ENCODE results near the gene CUL7. TPM values are rescaled to one million over a fixed set of nuclear protein-coding genes. Genes with fewer than 3 reads are reported as not detected.

CUL7 gene
- total and polyA plus RNA-seq, 2 of the 8 experiments (the other 6 are each of a cell fraction or from before 2014, with no cell fraction given), result 10.8 to 15.0 TPM

DNA sequence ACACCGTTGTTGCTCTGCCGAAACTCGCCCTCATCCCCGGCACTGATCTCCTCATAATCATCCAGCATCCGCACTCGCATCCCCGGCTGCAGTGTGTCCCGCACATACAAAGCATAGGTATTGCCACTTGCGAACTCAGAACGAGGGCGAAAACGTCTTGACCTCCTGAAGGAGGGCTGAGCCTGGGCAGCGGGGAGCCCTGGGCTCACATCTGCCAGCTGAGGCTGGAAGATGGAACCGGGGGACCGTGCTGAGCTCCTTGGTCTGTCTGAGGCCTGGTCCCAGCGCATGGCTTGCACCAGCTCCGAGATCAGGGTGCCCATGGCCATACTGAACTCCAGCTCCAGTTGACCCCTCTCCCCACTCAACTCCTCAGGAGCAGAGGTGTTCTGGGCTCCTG is 2.7 kb downstream of the CUL7 start:
- Histone ChIP-seq H3K79me1 (ENCODE audit: low read depth, low read length) (peaks cover 5% of the 10 kb centered on the region), H4K91ac (replicated peaks; ENCODE audit: insufficient read length, low read length) (no peak overlapping the region), H4K20me1 (replicated peaks in 1 of 2; ENCODE audit: control insufficient read depth in 1 of 2, insufficient read depth in 2 of 2, low read length in 2 of 2) (peaks cover 3 to 4% of the 10 kb centered on the region in 2 experiments), H3K56ac (replicated peaks; ENCODE audit: insufficient read length, low read depth, low read length) (no peak overlapping the region), H4K5ac (ENCODE audit: insufficient read length, low read depth, low read length) (no peak overlapping the region), H2BK120ac (replicated peaks; ENCODE audit: low read depth, low read length) (no peak overlapping the region), H3K9ac (replicated peaks in 1 of 4; ENCODE audit: extremely low read depth in 1 of 4, low read depth in 3 of 4, low read length in 3 of 4) (no peak overlapping the region), H3K23me2 (ENCODE audit: low read depth, low read length) (peaks cover 7% of the 10 kb centered on the region), H4K8ac (ENCODE audit: extremely low read depth, insufficient read depth, low read length) (no peak overlapping the region), H2BK5ac (ENCODE audit: low read depth, low read length) (no peak overlapping the region), H2AK5ac (ENCODE audit: low read depth, low read length) (no peak overlapping the region), H3K4ac (replicated peaks; ENCODE audit: insufficient read length, low read depth, low read length) (no peak overlapping the region), H2BK15ac (ENCODE audit: low read length) (no peak overlapping the region), H3K14ac (ENCODE audit: insufficient read length) (no peak overlapping the region), H3K23ac (ENCODE audit: insufficient read length) (no peak overlapping the region), H3K9me3 (ENCODE audit: insufficient read depth in 2 of 2, low read depth in 1 of 2, low read length in 1 of 2) (no peaks in the 10 kb centered on the region), H3K4me2 (ENCODE audit: insufficient read depth in 1 of 2, low read depth in 2 of 2, low read length in 2 of 2) (no peak overlapping the region), H3K79me2 (ENCODE audit: control insufficient read depth in 1 of 2, insufficient read depth in 2 of 2, low read length in 2 of 2) (no peaks in the 10 kb centered on the region), H3K4me1 (replicated peaks in 1 of 4; ENCODE audit: control insufficient read depth in 3 of 4, insufficient read depth in 4 of 4, low read length in 3 of 4) (peaks cover 0 to 10% (median 5%) of the 10 kb centered on the region in 4 experiments; a peak in 4 of 7 replicates), H3K4me3 (ENCODE audit: extremely low read depth in 1 of 4, insufficient read depth in 2 of 4, low read depth in 3 of 4, low read length in 4 of 4) (no peak overlapping the region), H3K36me3 (ENCODE audit: control insufficient read depth in 2 of 4, insufficient read depth in 4 of 4, low read length in 3 of 4) (peaks cover 5 to 34% (median 15%) of the 10 kb centered on the region in 4 experiments; a peak in 7 of 8 replicates), H3K18ac (ENCODE audit: extremely low read depth, low read length) (no peak overlapping the region), H3K27me3 (replicated peaks in 1 of 4; ENCODE audit: control insufficient read depth in 3 of 4, extremely low read depth in 1 of 4, insufficient read depth in 3 of 4, low read length in 3 of 4) (no peaks in the 10 kb centered on the region), H2BK20ac (ENCODE audit: low read length) (no peak overlapping the region), H2BK12ac (ENCODE audit: low read depth, low read length) (no peak overlapping the region), H2AFZ (ENCODE audit: low read length) (no peak overlapping the region), H3K27ac (ENCODE audit: low read depth, low read length) (no peak overlapping the region)
- POLR2A ChIA-PET (ENCODE audit: partially characterized antibody), result interaction anchor here (1.3 to 29.7 kb wide), 4 partner anchors 9 to 39 kb away, joined by 3 to 584 read pairs (median 10); partner anchors contain the start of genes KLC4, KLHDC3, MEA1 and MRPL2
- DNase-seq (ENCODE audit: low read depth in 1 of 2, low spot score in 2 of 2) (no peak), FAIRE-seq (no peak)
- CTCF ChIA-PET (ENCODE audit: partially characterized antibody), result interaction anchor here (0.8 to 1.8 kb wide), 5 partner anchors 10 to 79 kb away, joined by 3 to 6 read pairs (median 5); no protein-coding TSS in a partner anchor
- 92% methylated on average over 16 of the region's 17 CpGs; no CpG with 5 or more reads in 1 of the 2 experiments for WGBS, 2 experiments (ENCODE audit: extremely low coverage in 1 of 2, insufficient coverage in 1 of 2, insufficient read length in 1 of 2, insufficient replicate concordance in 2 of 2, low coverage in 1 of 2, low lambda C conversion rate in 2 of 2, missing lambda C conversion rate in 1 of 2)
- TF ChIP-seq BACH1 (IDR thresholded peaks at IDR 0.05; ENCODE audit: low read length) (no peak), SAP30 (IDR thresholded peaks at IDR 0.05; ENCODE audit: insufficient read depth, insufficient replicate concordance, low read length) (no peak), RNF2 (IDR thresholded peaks at IDR 0.05; ENCODE audit: borderline replicate concordance, low read depth, low read length, missing control alignments, poor library complexity, severe bottlenecking) (no peak), KDM4A (IDR thresholded peaks at IDR 0.05; ENCODE audit: low read depth, low read length, severe bottlenecking) (no peak), POLR2A (IDR thresholded peaks at IDR 0.05; ENCODE audit: control extremely low read depth in 1 of 2, low read depth in 2 of 2, low read length in 2 of 2) (no peak), PHF8 (conservative IDR thresholded peaks at IDR 0.05; ENCODE audit: low read depth, low read length) (no peak), TAF1 (IDR thresholded peaks at IDR 0.05; ENCODE audit: low read depth, low read length) (no peak), GTF2F1 (IDR thresholded peaks at IDR 0.05; ENCODE audit: borderline replicate concordance, low read depth, low read length) (no peak), ZNF274 (IDR thresholded peaks at IDR 0.05; ENCODE audit: borderline replicate concordance, extremely low read depth, low read length) (no peak)
- TF ChIP-seq, protein P1, sequence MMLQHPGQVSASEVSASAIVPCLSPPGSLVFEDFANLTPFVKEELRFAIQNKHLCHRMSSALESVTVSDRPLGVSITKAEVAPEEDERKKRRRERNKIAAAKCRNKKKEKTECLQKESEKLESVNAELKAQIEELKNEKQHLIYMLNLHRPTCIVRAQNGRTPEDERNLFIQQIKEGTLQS (IDR thresholded peaks at IDR 0.05; ENCODE audit: insufficient read depth, low read depth, low read length), result no peak
- TF ChIP-seq, protein P2, sequence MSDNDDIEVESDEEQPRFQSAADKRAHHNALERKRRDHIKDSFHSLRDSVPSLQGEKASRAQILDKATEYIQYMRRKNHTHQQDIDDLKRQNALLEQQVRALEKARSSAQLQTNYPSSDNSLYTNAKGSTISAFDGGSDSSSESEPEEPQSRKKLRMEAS (IDR thresholded peaks at IDR 0.05), result no peak
